ENCODE data around the gene KLHDC8B. TPM values are rescaled to one million over a fixed set of nuclear protein-coding genes. Genes with fewer than 3 reads are reported as not detected.
A peak's percentile ranks its signal among the peaks of the same experiment; 100 is the strongest.

Gene KLHDC8B
- total RNA-seq = 10 to 100 TPM; 27.0 to 40.2 TPM
- polyA plus RNA-seq = 10 to 100 TPM; 16.0 to 31.3 TPM
- long read RNA-seq, donor 1, transcript KLHDC8B-201 (6 exons, 1,959 nt) = major isoform, 69 of 103 reads
- long read RNA-seq, donor 1, partial matches to known transcripts = 16 of 103 reads
- long read RNA-seq, donor 1, other reads (novel, unspliced or antisense) = 17 of 103 reads
- long read RNA-seq, donor 2, transcript KLHDC8B-201 (6 exons, 1,959 nt) = major isoform, 8 of 22 reads
- long read RNA-seq, donor 2, partial matches to known transcripts = 9 of 22 reads
- long read RNA-seq, donor 2, other reads (novel, unspliced or antisense) = 5 of 22 reads

DNA sequence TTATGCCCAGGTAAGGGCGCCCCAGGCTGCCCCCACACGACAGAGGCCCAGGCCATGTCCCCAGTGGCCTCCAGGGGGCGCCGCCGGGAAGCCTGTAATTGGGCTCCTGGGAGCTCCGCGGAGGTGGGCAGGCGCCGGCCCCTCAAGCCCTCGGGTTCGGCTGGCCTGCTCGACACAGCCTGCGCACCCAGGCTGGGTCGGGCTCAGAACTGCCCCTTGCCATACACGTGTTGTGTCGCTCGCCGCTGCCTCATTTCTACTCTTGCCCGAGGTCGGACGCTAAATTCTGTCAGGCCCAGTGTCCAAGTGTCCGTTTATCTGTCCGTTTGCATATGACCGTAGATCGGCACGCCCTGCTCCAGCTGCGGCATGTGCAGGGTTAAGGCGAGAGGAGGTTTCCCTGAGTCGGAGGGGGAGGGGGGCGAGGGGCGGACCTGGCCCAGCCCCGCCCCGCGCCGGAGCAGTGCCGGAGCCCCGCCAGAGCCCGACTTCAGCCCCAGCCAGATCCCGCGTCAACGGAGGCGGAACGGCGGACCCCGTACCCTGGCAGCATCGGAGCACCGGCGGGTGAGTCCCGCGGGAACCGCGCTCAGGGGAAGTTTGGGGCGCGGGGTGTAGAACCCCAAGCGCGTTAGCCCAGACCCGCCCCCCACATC, at the start of gene KLHDC8B:
KLHDC8B (plus strand) TSS at position 480 of the 656 bp plus-strand sequence. CDS start 1,172 bp downstream, outside the sequence.
- H3K27me3 ChIP-seq (ENCODE audit: control insufficient read depth in 1 of 2, insufficient read depth in 2 of 2, low read length in 1 of 2) = no peaks in the 10 kb centered on the region
- peaks cover 0 to 4% of the 10 kb centered on the region in 2 donors for H3K4me1 ChIP-seq (ENCODE audit: control insufficient read depth in 1 of 2, insufficient read depth in 2 of 2, low read length in 2 of 2)
- peak within 1 kb of the TSS; percentile 14 to 29 for H3K27ac ChIP-seq (ENCODE audit: low read depth in 1 of 2, low read length in 2 of 2)
- DNase-seq (peak; percentile 92 to 96), ATAC-seq (ENCODE audit: low FRiP score) (peak; percentile 92)
- WGBS, 2 donors = 1% methylated on average over 39 to 57 of the region's 57 CpGs
- H3K9me3 ChIP-seq (ENCODE audit: control insufficient read depth, low read length) = no peaks in the 10 kb centered on the region
- no peaks in the 10 kb centered on the region for H3K36me3 ChIP-seq (ENCODE audit: control insufficient read depth in 1 of 2, insufficient read depth in 2 of 2, low read length in 1 of 2)
- H3K4me3 ChIP-seq (ENCODE audit: low read length in 2 of 2) = peak within 1 kb of the TSS; percentile 38 to 75
- intact Hi-C loops (cut with DNase I) = loop anchor here (2.0 to 10.0 kb wide), 2 partner anchors 274 to 278 kb away; no protein-coding TSS in a partner anchor

DNA sequence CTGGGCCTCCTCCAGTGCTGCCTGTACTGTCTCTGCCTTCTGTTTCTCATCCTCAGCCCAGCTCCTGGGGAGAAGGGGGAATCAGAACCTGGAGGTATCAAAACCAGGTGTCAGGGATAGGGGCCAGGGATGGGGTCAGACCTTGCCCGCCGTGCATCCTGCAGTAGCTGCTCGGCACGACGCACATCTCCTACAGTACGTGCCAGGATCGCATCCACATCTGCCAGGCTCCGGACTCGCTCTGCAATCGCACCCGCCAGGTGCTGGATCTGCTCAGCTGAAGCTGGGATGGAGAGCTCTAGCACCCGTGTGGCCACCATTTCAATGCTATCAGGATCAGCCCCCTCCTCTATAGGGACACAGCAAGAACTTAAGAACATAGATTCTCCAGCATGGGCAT, 49.4 kb upstream of the KLHDC8B start:
- Histone ChIP-seq H3K36me3 (ENCODE audit: control insufficient read depth in 1 of 2, insufficient read depth in 2 of 2, low read length in 1 of 2) (peaks cover 0 to 29% of the 10 kb centered on the region in 2 donors), H3K9me3 (ENCODE audit: control insufficient read depth, low read length) (no peaks in the 10 kb centered on the region), H3K4me3 (ENCODE audit: low read length in 2 of 2) (no peak overlapping the region), H3K27me3 (ENCODE audit: control insufficient read depth in 1 of 2, insufficient read depth in 2 of 2, low read length in 1 of 2) (no peaks in the 10 kb centered on the region), H3K4me1 (ENCODE audit: control insufficient read depth in 1 of 2, insufficient read depth in 2 of 2, low read length in 2 of 2) (peaks cover 0 to 2% of the 10 kb centered on the region in 2 donors), H3K27ac (ENCODE audit: low read depth in 1 of 2, low read length in 2 of 2) (no peak overlapping the region)
- intact Hi-C loops (cut with DNase I) = no loop called here
- no peak for ATAC-seq (ENCODE audit: low FRiP score)
- DNase-seq = no peak
- WGBS, 2 donors = 86 to 90% methylated on average over 12 of the region's 12 CpGs

DNA sequence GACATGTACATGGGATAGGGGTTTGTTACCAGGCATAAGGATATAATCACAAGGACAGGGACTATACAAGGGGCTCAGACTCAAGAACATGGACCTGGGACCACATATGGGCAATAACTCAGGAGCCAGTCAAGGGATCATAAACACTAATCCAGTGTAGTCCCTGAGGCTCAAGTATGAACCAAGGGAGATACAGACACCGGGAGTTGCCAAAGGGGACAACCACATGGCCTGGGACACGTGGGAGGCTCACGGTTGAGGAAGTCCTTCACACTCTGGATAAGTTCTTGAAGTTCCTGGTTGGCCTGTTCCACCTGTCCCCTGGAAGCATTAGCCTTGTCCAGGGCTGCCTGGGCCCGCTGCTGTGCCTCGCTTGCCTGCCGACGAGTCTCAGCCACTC, 48.9 kb upstream of the KLHDC8B start:
- Histone ChIP-seq H3K4me1 (ENCODE audit: control insufficient read depth in 1 of 2, insufficient read depth in 2 of 2, low read length in 2 of 2) (peaks cover 0 to 2% of the 10 kb centered on the region in 2 donors), H3K27me3 (ENCODE audit: control insufficient read depth in 1 of 2, insufficient read depth in 2 of 2, low read length in 1 of 2) (no peaks in the 10 kb centered on the region), H3K4me3 (ENCODE audit: low read length in 2 of 2) (no peak overlapping the region), H3K36me3 (ENCODE audit: control insufficient read depth in 1 of 2, insufficient read depth in 2 of 2, low read length in 1 of 2) (peaks cover 0 to 26% of the 10 kb centered on the region in 2 donors), H3K9me3 (ENCODE audit: control insufficient read depth, low read length) (no peaks in the 10 kb centered on the region), H3K27ac (ENCODE audit: low read depth in 1 of 2, low read length in 2 of 2) (no peak overlapping the region)
- ATAC-seq (ENCODE audit: low FRiP score) (no peak), DNase-seq (no peak)
- intact Hi-C loops (cut with DNase I) = no loop called here
- 82 to 86% methylated on average over 7 of the region's 7 CpGs for WGBS, 2 donors

DNA sequence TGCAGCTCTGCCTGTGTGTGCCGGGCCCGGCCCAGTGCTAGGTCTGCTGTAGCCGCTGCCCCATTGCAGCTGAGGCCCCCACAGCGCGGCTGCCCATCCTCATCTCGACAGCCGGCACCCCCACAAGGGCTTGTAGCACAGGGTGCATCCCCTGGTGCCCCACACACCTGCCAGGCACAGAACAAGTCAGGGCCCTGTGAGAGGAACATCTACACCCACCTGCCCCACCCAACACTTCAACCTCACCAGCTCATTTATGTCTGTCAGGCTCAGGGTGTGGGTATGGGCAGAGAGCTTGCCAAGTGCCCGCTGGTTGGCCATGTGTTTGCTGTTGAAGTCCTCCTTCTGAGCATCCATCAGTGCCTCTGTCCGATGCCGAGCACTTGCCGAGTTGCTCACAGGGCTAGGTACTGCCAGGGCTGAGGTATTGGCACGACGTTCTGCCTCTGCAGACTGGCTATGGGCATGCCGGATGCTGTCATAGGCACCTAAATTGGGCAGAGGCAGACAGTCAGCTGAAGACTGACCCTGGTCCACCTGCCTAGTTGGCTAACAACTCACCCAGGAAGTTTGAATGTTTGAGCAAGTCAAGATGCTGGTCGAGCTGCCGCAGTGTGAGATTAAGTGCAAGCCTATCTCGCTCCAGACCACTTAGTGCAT, 48.4 kb upstream of the KLHDC8B start:
- Histone ChIP-seq H3K27ac (ENCODE audit: low read depth in 1 of 2, low read length in 2 of 2) (no peak overlapping the region), H3K9me3 (ENCODE audit: control insufficient read depth, low read length) (no peaks in the 10 kb centered on the region), H3K4me3 (ENCODE audit: low read length in 2 of 2) (no peak overlapping the region), H3K4me1 (ENCODE audit: control insufficient read depth in 1 of 2, insufficient read depth in 2 of 2, low read length in 2 of 2) (peaks cover 0 to 2% of the 10 kb centered on the region in 2 donors), H3K27me3 (ENCODE audit: control insufficient read depth in 1 of 2, insufficient read depth in 2 of 2, low read length in 1 of 2) (no peaks in the 10 kb centered on the region), H3K36me3 (ENCODE audit: control insufficient read depth in 1 of 2, insufficient read depth in 2 of 2, low read length in 1 of 2) (peaks cover 0 to 22% of the 10 kb centered on the region in 2 donors)
- ATAC-seq (ENCODE audit: low FRiP score) (no peak), DNase-seq (no peak)
- 87 to 88% methylated on average over 17 of the region's 17 CpGs for WGBS, 2 donors
- intact Hi-C loops (cut with DNase I) = no loop called here

DNA sequence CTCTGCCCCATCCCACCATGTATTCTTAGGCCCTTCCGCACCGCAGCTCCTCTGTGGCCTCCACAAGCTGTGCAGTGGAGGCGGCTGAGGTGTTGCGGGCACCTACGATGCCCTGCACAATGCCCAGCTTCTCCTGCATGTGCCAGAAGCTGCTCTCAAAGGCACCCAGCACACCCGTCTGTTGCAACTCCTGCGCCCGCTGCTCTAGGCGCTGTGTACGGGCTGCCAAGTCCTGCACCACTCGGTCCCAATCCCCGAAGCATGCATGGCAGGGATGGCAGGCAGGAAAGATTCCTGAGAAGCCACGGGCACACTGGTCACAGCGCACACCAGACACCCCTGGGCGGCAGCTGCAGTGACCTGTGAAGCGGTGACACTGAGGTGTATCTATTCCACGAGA, 47.7 kb upstream of the KLHDC8B start:
- H3K9me3 ChIP-seq (ENCODE audit: control insufficient read depth, low read length) = no peaks in the 10 kb centered on the region
- no peak for DNase-seq
- no peaks in the 10 kb centered on the region for H3K27me3 ChIP-seq (ENCODE audit: control insufficient read depth in 1 of 2, insufficient read depth in 2 of 2, low read length in 1 of 2)
- no peak overlapping the region for H3K4me3 ChIP-seq (ENCODE audit: low read length in 2 of 2)
- intact Hi-C loops (cut with DNase I) = no loop called here
- no peak overlapping the region for H3K27ac ChIP-seq (ENCODE audit: low read depth in 1 of 2, low read length in 2 of 2)
- no peak for ATAC-seq (ENCODE audit: low FRiP score)
- peaks cover 0 to 22% of the 10 kb centered on the region in 2 donors for H3K36me3 ChIP-seq (ENCODE audit: control insufficient read depth in 1 of 2, insufficient read depth in 2 of 2, low read length in 1 of 2)
- H3K4me1 ChIP-seq (ENCODE audit: control insufficient read depth in 1 of 2, insufficient read depth in 2 of 2, low read length in 2 of 2) = peaks cover 0 to 2% of the 10 kb centered on the region in 2 donors
- WGBS, 2 donors = 91% methylated on average over 16 to 17 of the region's 17 CpGs

DNA sequence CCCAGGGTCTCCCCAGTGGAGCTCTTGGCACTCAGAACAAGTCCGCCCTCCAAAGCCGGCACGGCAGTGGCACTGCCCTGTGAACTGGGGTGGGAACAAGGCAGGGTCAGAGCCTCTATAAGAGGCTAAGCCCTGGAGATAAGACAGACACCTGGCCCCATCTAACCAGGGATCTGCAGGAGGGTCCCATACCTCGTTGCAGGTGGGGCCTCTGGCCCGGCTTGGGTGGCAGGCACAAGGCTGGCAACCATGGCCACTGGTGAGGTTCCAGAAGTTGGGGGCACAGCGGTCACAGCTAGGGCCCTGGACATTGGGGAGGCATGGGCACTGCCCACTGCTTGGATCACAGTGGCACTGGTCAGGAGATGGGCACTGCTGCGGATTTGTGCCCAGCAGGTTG, 47.2 kb upstream of the KLHDC8B start:
- Histone ChIP-seq H3K36me3 (ENCODE audit: control insufficient read depth in 1 of 2, insufficient read depth in 2 of 2, low read length in 1 of 2) (peaks cover 0 to 22% of the 10 kb centered on the region in 2 donors), H3K27ac (ENCODE audit: low read depth in 1 of 2, low read length in 2 of 2) (no peak overlapping the region)

DNA sequence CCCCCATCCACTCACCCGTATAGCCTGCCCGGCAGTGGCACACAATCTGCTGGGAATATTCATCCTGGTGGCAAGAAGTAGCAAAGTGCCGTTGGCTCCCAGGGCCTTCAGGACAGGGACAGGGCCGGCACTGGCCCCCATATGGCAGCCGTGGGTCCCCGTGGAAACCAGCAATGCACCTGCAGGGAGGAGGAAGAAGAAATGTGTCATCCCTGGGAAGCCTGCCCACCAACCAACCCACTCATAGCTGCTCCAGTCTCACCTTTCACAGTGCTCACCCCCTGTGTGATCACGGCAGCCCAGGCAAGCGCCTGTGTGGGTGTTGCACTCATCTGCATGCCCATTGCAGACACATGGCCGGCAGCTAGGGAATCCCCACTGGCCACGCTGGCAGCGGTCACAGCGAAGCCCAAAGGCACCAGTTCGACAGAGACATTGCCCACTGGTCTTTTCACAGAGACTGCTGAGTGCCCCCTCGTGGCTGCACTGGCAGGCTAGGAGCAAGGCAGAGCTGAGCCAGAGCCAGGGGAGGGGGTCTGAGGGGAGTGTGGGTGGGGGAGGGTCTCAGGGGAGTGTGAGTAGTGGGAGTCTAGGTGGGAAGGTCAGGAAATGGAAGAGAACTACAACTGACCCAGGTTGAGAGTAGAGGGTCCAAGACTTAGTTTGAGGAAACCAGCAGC, 46.3 kb upstream of the KLHDC8B start:
- no peaks in the 10 kb centered on the region for H3K9me3 ChIP-seq (ENCODE audit: control insufficient read depth, low read length)
- intact Hi-C loops (cut with DNase I) = no loop called here
- no peak overlapping the region for H3K4me3 ChIP-seq (ENCODE audit: low read length in 2 of 2)
- no peaks in the 10 kb centered on the region for H3K27me3 ChIP-seq (ENCODE audit: control insufficient read depth in 1 of 2, insufficient read depth in 2 of 2, low read length in 1 of 2)
- no peak for DNase-seq
- peaks cover 0 to 22% of the 10 kb centered on the region in 2 donors for H3K36me3 ChIP-seq (ENCODE audit: control insufficient read depth in 1 of 2, insufficient read depth in 2 of 2, low read length in 1 of 2)
- WGBS, 2 donors = 76 to 78% methylated on average over 14 of the region's 14 CpGs
- H3K27ac ChIP-seq (ENCODE audit: low read depth in 1 of 2, low read length in 2 of 2) = no peak overlapping the region
- no peak for ATAC-seq (ENCODE audit: low FRiP score)
- H3K4me1 ChIP-seq (ENCODE audit: control insufficient read depth in 1 of 2, insufficient read depth in 2 of 2, low read length in 2 of 2) = no peaks in the 10 kb centered on the region

More for the DNA sequence above, 47.2 kb upstream of the KLHDC8B start:
- Histone ChIP-seq H3K27me3 (ENCODE audit: control insufficient read depth in 1 of 2, insufficient read depth in 2 of 2, low read length in 1 of 2) (no peaks in the 10 kb centered on the region), H3K4me3 (ENCODE audit: low read length in 2 of 2) (no peak overlapping the region), H3K9me3 (ENCODE audit: control insufficient read depth, low read length) (no peaks in the 10 kb centered on the region), H3K4me1 (ENCODE audit: control insufficient read depth in 1 of 2, insufficient read depth in 2 of 2, low read length in 2 of 2) (peaks cover 0 to 2% of the 10 kb centered on the region in 2 donors)
- DNase-seq (no peak), ATAC-seq (ENCODE audit: low FRiP score) (no peak)
- intact Hi-C loops (cut with DNase I) = no loop called here
- WGBS, 2 donors = 82 to 83% methylated on average over 7 of the region's 7 CpGs

DNA sequence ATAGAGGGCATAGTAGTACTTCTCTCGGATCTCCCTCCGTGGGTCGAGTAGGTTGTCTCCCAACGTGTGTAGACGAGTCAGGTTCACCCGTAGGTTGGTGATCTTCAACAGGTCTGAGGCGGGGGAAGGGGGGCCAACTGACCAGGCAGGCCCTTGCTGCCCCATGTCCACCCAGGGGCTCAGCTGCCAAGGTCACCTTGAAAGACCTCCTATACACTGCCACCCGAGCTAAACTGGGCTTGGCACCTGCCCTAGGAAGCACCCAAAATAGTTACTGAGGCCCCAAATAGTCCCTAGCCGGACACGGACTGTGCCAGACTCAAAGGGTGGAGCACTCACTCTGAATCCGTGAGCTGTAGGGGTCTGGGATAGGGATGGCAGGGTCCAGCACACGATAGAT, 40.4 kb upstream of the KLHDC8B start:
- Histone ChIP-seq H3K9me3 (ENCODE audit: control insufficient read depth, low read length) (no peaks in the 10 kb centered on the region), H3K4me1 (ENCODE audit: control insufficient read depth in 1 of 2, insufficient read depth in 2 of 2, low read length in 2 of 2) (peaks cover 0 to 3% of the 10 kb centered on the region in 2 donors), H3K36me3 (ENCODE audit: control insufficient read depth in 1 of 2, insufficient read depth in 2 of 2, low read length in 1 of 2) (no peaks in the 10 kb centered on the region), H3K4me3 (ENCODE audit: low read length in 2 of 2) (no peak overlapping the region), H3K27me3 (ENCODE audit: control insufficient read depth in 1 of 2, insufficient read depth in 2 of 2, low read length in 1 of 2) (no peaks in the 10 kb centered on the region), H3K27ac (ENCODE audit: low read depth in 1 of 2, low read length in 2 of 2) (no peak overlapping the region)
- DNase-seq = no peak
- WGBS, 2 donors = 44 to 47% methylated on average over 12 of the region's 12 CpGs
- intact Hi-C loops (cut with DNase I) = no loop called here
- ATAC-seq (ENCODE audit: low FRiP score) = no peak
